Esophagus squamous epithelium (tissue), 5 donors: Measurements from ENCODE around the gene CTSD. TPM values are rescaled to one million over a fixed set of nuclear protein-coding genes. Genes with fewer than 3 reads are reported as not detected.
A peak's percentile ranks its signal among the peaks of the same experiment; 100 is the strongest.

Experiments
- DNase-seq: peaks from one replicate; lab custom pipeline; 2025; lab: John Stamatoyannopoulos, UW
- H3K27ac ChIP-seq, 4 donors: fragments of 200-600 bp; sonication (generic); one replicate each; pipeline ENCODE4 v1.5.1; 2016 to 2019; ENCODE audit warnings: mild to moderate bottlenecking in 1 of 4
- H3K27me3 ChIP-seq, 4 donors: fragments of 200-600 bp; sonication (generic); 1 replicate in 3 of 4; 2 replicates in 1 of 4; pipeline versions ENCODE4 v1.5.1 to v1.6.0; 2017 to 2021; ENCODE audit warnings: antibody characterized with exemption in 1 of 4
- H3K36me3 ChIP-seq, 3 donors: fragments of 200-600 bp; sonication (generic); one replicate each; pipeline ENCODE4 v1.5.1; 2016 to 2019
- H3K4me1 ChIP-seq, 3 donors: fragments of 200-600 bp; sonication (generic); one replicate each; pipeline ENCODE4 v1.5.1; 2017 to 2019
- H3K4me3 ChIP-seq, 4 donors: fragments of 200-600 bp; sonication (generic); 1 replicate in 3 of 4; 2 replicates in 1 of 4; pipeline ENCODE4 v1.5.1; 2016 to 2019; ENCODE audit warnings: mild to moderate bottlenecking in 2 of 4, moderate library complexity in 1 of 4
- H3K9me3 ChIP-seq, 3 donors: fragments of 200-600 bp; sonication (generic); one replicate each; pipeline ENCODE4 v1.5.1; 2016 to 2019
- POLR2A ChIP-seq, 4 donors: fragments of 450-650 bp; IDR thresholded peaks; one replicate each; pipeline ENCODE4 v1.6.1; 2017; ENCODE audit warnings: antibody characterized with exemption in 4 of 4, mild to moderate bottlenecking in 4 of 4, moderate library complexity in 3 of 4
- WGBS, 2 donors: methylation state at CpG; one replicate each; pipeline ENCODE4 v1.1.5; 2018; 5-methylcytosine and 5-hydroxymethylcytosine counted together
- intact Hi-C: fragments of 100-400 bp; cut with DNase I; formaldehyde crosslinking; loops from one replicate; pipeline ENCODE4 v1.15.0; 2022
- total RNA-seq, 4 donors: library from RNA; depleted of rRNA; stranded (reverse); fragments of >200 nt; gene quantifications; one replicate each; pipeline ENCODE4 v1.1.0, GENCODE V29; 2016
- TF ChIP-seq, protein P1 (sequence below), 6 experiments: fragments of 450-650 bp in 4 of 6; fragments of 200-600 bp in 2 of 6; sonication (generic) in 2 of 6; IDR thresholded peaks; one replicate each; pipeline ENCODE4 v1.5.1; 2016 to 2019; ENCODE audit warnings: antibody characterized with exemption in 6 of 6, mild to moderate bottlenecking in 4 of 6, moderate library complexity in 4 of 6
- donor health status: DM: yes; HTN: yes; CAD: no.

The CTSD gene
- total RNA-seq, 4 donors from 2014 or later = 369 to 649 (median 567) TPM

DNA sequence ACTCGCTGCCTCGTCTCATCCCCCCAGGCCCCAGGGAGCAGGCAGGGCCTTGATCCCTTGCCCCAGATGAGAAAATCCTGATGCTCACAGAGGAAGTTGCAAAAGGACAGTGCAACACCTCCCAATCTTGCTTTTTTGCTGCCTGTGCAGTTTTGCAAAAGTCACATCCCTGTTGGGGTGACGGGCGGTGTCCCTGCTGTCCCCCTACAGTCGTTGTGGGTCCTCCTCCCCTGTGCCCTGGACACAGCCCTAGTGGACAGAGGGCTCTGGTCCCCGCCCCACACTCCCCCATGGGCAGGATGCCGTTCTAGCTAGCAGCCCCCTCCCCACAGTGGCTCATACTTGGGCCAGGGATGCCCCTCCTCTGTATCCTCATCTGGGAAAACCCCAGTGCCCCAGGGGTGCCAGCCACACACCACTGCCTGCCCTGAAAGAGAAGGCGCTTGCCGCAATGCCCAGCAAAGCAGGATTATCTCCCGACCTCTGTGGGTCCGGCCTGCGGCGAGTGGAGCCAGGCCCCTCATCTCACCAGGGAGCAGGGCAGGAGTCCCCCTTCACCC, 18.4 kb upstream of the CTSD start:
- peaks cover 0 to 54% (median 0%) of the 10 kb centered on the region in 4 donors for H3K27me3 ChIP-seq
- intact Hi-C loops = no loop called here
- H3K27ac ChIP-seq = peak overlapping the region in 2 of 4 donors; percentile 13 to 28
- TF ChIP-seq POLR2A (IDR thresholded peaks at IDR 0.05) = no peak
- TF ChIP-seq, protein P1, sequence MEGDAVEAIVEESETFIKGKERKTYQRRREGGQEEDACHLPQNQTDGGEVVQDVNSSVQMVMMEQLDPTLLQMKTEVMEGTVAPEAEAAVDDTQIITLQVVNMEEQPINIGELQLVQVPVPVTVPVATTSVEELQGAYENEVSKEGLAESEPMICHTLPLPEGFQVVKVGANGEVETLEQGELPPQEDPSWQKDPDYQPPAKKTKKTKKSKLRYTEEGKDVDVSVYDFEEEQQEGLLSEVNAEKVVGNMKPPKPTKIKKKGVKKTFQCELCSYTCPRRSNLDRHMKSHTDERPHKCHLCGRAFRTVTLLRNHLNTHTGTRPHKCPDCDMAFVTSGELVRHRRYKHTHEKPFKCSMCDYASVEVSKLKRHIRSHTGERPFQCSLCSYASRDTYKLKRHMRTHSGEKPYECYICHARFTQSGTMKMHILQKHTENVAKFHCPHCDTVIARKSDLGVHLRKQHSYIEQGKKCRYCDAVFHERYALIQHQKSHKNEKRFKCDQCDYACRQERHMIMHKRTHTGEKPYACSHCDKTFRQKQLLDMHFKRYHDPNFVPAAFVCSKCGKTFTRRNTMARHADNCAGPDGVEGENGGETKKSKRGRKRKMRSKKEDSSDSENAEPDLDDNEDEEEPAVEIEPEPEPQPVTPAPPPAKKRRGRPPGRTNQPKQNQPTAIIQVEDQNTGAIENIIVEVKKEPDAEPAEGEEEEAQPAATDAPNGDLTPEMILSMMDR (IDR thresholded peaks at IDR 0.05) = no peak
- no peaks in the 10 kb centered on the region for H3K9me3 ChIP-seq
- H3K36me3 ChIP-seq = no peaks in the 10 kb centered on the region
- DNase-seq = no peak
- H3K4me1 ChIP-seq = peaks cover 8 to 27% (median 12%) of the 10 kb centered on the region in 3 donors
- 68 to 88% methylated on average over 2 to 5 of the region's 13 CpGs for WGBS, 2 donors
- no peak overlapping the region for H3K4me3 ChIP-seq

DNA sequence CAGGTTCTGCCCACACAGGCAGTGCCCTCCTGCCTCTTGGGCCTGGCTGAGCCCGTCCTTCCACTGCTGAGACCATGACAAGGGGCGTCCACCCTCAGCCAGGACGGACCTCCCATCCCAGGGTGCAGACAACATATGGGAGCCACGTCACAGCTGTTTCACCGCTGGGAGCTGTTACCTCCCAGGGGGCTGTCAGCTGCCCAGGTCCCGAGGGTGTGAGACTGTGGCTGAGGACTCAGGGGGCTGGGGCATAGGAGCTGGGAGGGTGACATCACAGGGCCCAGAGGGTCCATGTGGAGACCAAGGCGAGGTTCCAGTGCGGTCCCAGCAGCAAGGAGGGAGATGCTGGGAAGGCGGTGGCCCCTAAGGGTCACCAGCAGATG, 17.9 kb upstream of the CTSD start:
- TF ChIP-seq, protein P1 (IDR thresholded peaks at IDR 0.05) = no peak
- TF ChIP-seq POLR2A (IDR thresholded peaks at IDR 0.05) = no peak
- Histone ChIP-seq H3K27me3 (peaks cover 0 to 59% (median 0%) of the 10 kb centered on the region in 4 donors), H3K27ac (no peak overlapping the region), H3K4me3 (no peak overlapping the region), H3K9me3 (no peaks in the 10 kb centered on the region), H3K4me1 (peaks cover 8 to 27% (median 12%) of the 10 kb centered on the region in 3 donors), H3K36me3 (no peaks in the 10 kb centered on the region)
- 57 to 100% methylated on average over 1 of the region's 9 CpGs for WGBS, 2 donors
- intact Hi-C loops = no loop called here
- DNase-seq = no peak

DNA sequence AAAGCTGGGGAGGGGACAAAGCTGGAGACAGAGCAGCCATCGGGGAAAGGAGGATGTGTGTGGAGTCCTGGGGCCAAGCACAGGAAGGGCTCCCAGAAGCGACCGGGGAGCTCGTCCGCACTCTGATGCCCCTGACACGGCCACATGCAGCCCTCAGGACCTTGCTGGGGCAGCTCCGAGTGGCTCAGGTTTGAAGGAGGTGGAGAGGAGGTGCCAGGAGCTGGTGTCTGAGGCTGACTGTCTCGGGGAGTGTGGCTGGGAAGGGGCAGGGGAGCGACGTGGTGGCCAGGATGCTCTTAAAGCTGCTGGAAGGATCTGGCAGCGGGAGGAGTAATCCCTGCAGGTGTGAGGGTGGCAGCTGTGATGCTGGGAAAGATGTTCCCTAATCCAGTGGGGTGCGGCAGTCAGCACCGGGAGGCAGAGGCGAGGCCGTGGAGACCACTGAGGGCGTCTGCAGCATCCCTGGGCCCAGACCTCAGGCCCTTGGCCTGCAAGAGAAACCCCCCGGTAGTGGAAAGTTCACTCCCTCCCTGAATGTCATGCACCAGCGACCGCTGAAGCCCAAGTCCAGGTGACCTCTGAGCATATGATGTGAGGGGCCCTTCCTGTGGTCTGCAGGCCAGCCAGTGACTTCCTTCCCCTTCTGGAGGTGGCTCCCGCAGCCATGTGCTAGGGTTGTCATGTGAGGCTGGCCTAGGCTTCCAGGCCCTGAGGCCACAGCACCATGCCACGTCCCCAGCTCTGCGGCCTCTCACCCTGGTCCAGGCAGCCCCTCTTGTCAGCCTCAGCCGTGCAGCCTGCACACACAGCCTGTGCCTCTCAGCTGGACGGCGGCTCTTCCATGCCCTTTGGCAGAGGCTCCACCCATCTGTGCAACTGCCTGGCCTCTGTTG, 17.2 kb upstream of the CTSD start:
- Histone ChIP-seq H3K4me1 (peaks cover 8 to 27% (median 12%) of the 10 kb centered on the region in 3 donors), H3K27ac (no peak overlapping the region), H3K4me3 (no peak overlapping the region), H3K36me3 (no peaks in the 10 kb centered on the region), H3K27me3 (peaks cover 0 to 59% (median 0%) of the 10 kb centered on the region in 4 donors), H3K9me3 (no peaks in the 10 kb centered on the region)
- no peak for TF ChIP-seq POLR2A (IDR thresholded peaks at IDR 0.05)
- TF ChIP-seq, protein P1 (IDR thresholded peaks at IDR 0.05) = no peak
- WGBS, 2 donors = 66 to 80% methylated on average over 17 to 22 of the region's 25 CpGs
- intact Hi-C loops = no loop called here
- DNase-seq = no peak

DNA sequence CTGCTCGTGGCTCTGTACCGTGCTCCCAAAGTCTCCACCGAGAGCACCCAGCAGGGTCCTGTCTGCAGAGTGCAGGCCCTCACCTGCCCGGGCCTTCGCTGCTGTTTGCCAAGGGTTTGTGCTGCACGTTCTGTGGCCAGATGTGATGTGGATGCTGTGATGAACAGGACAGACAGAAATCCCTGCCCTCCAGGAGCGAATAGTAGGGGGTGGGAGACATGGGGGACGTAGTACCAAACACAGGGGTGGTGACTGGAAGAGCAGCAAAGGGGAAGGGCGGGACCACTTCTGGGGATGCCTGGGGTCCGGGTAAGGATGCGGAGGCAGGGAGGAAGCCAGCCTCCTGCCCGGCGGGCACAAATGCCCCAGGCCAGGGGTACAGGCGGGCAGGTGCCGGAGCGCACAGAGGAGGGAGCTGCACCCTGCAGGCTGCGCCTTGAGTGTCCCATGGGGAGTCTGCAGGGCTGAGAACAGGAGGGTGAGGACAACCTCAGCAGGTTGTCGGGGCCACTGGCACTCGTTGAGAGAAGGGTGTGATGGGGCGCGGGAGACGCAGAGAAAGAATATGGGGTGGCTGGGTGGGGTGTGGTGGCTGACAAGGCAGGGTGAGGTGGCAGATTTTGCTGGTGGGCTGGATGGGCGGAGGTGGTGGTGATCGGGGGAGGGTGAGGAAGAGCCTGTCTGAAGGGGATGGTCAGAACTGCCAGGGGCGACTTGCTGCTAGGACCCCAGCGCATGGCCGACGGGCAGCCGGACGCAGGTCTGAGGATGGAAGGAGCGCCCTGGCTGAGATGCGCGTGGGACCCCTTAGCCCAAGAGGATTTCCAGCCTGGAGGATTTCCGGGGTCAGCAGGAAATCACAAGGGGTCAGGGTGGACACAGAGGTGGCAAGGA, 16.3 kb upstream of the CTSD start:
- WGBS, 2 donors = 71 to 78% methylated on average over 28 of the region's 34 CpGs
- no peak for DNase-seq
- no peaks in the 10 kb centered on the region for H3K36me3 ChIP-seq
- H3K9me3 ChIP-seq = no peaks in the 10 kb centered on the region
- no peak overlapping the region for H3K4me3 ChIP-seq
- TF ChIP-seq, protein P1 (IDR thresholded peaks at IDR 0.05) = no peak
- TF ChIP-seq POLR2A (IDR thresholded peaks at IDR 0.05) = no peak
- no peak overlapping the region for H3K27ac ChIP-seq
- peaks cover 0 to 59% (median 0%) of the 10 kb centered on the region in 4 donors for H3K27me3 ChIP-seq
- intact Hi-C loops = no loop called here
- H3K4me1 ChIP-seq = peaks cover 8 to 27% (median 12%) of the 10 kb centered on the region in 3 donors
